SU-DHL-6 (cell line): ENCODE results near the gene MAEL.

Experiments
- CTCF ChIP-seq: fragments of 200-600 bp; sonication (generic); IDR thresholded peaks from one replicate; pipeline ENCODE4 v1.5.1; 2017; ENCODE audit warnings: antibody characterized with exemption, mild to moderate bottlenecking, low read length, moderate library complexity; ENCODE audit not compliant: insufficient read depth, poor library complexity, severe bottlenecking
- EZH2phosphoT487 ChIP-seq: fragments of 200-600 bp; sonication (generic), shearing (Covaris generic); conservative IDR thresholded peaks from 2 replicates; pipeline ENCODE4 v1.6.1; 2018; ENCODE audit warnings: mild to moderate bottlenecking, antibody characterized with exemption, low read length, moderate library complexity, mixed read lengths

- TF ChIP-seq CTCF, result no peak
- TF ChIP-seq EZH2phosphoT487, result no peak
Observed at GRCh38 chr1:166977951-166978350, 11.1 kb upstream of the MAEL start.
